A549 treated with CORT108297 at 1 μM for 4 hours (cell line): Measurements from ENCODE around the gene EGF. TPM values are rescaled to one million over a fixed set of nuclear protein-coding genes. Genes with fewer than 3 reads are reported as not detected.

ENCODE experiments used
- total RNA-seq: library from RNA; stranded (reverse); fragments of 200-300 nt; extraction: Qiagen RNA extraction; gene quantifications from 5 replicates; pipeline ENCODE4 v1.2.3, GENCODE V29; 2022

The EGF gene
- 0.14 to 0.77 TPM (median 0.35 TPM) in 5 replicates for total RNA-seq

GRCh38 chr4:109912706-109913595, at the start of gene EGF:
EGF (plus strand) TSS chr4:109912883; CDS start chr4:109913336, 453 bp downstream.

Other genes with a start within 250 kb of the EGF start
- gene CASP6, start 209.4 kb upstream of the EGF start, total RNA-seq, result 14.7 to 19.8 TPM (median 15.6 TPM) in 5 replicates
- 4.4 to 13.6 TPM (median 11.1 TPM) in 5 replicates for gene PLA2G12A, start 182.8 kb upstream of the EGF start, total RNA-seq
- gene CFI, start 110.9 kb upstream of the EGF start, total RNA-seq, result 0.46 to 0.81 TPM (median 0.63 TPM) in 5 replicates
- 40.9 to 50.3 TPM (median 42.7 TPM) in 5 replicates for gene GAR1, start 97.1 kb upstream of the EGF start, total RNA-seq
- 0.06 to 0.22 TPM in 2 of 5 replicates, not detected in the others for gene RRH, start 84.9 kb upstream of the EGF start, total RNA-seq
- gene LRIT3, start 64.8 kb upstream of the EGF start, total RNA-seq, result 0.02 to 0.07 TPM (median 0.05 TPM) in 4 of 5 replicates, not detected in the other